Measurements from ENCODE around the gene CASP2.
"Not testable (repeated sequence)": the region's sequence is repeated elsewhere in the genome, so short reads cannot be mapped to it uniquely, and the experiment has no call there.

- TF ChIP-seq CTCF, POLR2A (IDR thresholded peaks at IDR 0.05): not testable (repeated sequence)
Measured at GRCh38 chr7:143289888-143290287, 1.7 kb downstream of the CASP2 start.

All from Peyer's patch (tissue), 4 donors.